CD1c-positive myeloid dendritic cell (primary cell): ENCODE measurements around the gene CRMP1.
"Not testable (repeated sequence)": the region's sequence is repeated elsewhere in the genome, so short reads cannot be mapped to it uniquely, and the experiment has no call there.

Source experiments
- DNase-seq: peaks from one replicate; pipeline ENCODE4 v3.0.0-alpha.2; 2016; ENCODE audit errors: extremely low spot score

The CRMP1 gene

DNA sequence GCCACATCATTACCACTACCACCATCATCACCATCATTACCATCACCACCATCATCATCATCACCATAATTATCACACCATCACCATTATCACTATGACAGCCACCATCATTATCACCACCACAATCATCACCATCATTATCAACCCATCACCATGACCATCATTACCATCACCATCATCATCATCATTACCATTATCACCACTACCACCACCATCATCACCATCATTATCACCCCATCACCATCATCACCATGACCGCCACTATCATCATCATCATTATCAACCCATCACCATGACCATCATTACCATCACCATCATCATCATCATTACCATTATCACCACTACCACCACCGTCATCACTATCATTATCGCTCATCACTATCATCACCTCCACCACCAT is 36.5 kb downstream of the CRMP1 start:
- not testable (repeated sequence) for DNase-seq

DNA sequence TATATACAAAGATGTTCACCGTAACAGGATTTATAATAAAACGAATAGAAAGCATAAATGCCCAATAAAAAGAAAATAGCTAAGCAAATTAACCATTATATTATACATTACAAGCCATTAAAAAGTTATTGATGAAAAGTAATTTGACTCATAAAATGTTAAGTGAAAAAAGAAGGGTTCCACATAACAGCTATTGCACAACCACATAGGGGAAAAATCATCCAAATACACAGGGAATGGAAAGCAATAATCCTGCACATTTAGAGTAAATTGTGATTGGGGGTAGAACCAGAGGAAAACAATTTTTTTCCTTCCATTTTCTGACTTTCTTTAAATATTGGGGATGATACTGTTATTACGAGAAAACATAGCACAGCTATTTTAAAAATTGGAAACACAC is 38.0 kb downstream of the CRMP1 start:
- DNase-seq, result no peak

DNA sequence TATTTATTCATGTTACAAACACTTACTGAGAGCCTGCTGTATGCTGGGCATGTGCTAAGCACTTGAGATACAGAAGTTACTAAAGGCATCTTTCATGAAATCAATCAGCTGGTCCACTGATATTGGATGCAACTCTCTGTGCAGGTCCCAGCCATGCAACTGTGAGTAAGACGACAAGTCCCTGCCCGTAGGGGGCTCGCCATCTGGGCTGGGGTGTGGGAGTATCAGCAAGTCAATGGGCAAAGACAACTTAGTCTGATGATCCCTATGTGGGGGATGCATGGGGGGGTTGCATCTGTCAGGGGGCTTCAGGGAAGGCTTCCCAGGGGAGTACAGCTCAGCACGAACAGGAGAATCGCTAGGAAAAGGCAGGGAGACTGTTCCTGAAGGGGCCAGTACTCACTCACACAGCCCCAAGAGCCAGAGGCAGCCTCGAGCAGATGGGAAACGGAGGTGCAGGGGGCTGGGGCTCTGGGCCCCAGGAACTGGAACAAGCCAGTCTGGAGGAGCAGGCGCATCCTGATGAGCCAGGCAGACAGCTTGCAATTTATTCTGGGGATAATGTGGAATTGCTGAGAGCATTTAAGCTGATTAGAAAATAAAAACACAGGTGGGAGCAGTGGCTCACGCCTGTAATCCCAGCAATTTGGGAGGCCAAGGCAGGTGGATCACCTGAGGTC is 40.2 kb downstream of the CRMP1 start:
- DNase-seq, result no peak

DNA sequence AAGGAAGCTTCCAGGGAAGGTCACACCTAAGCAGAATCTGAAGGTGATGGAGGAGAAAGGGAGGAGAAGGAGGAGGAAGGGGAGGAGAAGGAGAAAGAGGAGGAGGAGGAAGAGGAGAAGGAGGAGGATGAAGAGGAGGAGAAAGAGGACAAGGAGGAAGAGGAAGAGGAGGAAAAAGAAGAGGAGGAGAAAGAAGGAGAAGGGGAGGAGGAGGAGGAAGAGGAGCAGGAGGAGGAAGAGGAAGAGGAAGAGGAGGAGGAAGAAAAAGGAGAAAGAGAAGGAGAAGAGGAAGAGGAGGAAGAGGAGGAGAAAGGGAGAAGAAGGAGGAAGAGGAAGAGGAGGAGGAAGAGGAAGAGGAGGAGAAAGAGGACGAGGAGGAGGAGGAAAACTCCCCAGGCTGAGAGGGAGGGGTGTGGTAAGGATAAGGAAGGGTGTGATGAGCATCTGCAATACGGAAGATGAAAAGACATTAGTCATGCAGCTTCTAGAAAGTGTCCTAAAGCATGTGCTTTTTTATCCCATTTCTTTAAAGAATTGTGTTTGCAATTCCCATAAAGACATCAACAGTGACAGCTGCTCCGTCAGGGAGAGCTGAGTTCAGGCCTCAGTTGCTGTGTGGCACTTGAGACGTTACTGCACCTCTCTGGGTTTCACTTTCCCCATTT is 41.1 kb downstream of the CRMP1 start:
- no peak for DNase-seq

DNA sequence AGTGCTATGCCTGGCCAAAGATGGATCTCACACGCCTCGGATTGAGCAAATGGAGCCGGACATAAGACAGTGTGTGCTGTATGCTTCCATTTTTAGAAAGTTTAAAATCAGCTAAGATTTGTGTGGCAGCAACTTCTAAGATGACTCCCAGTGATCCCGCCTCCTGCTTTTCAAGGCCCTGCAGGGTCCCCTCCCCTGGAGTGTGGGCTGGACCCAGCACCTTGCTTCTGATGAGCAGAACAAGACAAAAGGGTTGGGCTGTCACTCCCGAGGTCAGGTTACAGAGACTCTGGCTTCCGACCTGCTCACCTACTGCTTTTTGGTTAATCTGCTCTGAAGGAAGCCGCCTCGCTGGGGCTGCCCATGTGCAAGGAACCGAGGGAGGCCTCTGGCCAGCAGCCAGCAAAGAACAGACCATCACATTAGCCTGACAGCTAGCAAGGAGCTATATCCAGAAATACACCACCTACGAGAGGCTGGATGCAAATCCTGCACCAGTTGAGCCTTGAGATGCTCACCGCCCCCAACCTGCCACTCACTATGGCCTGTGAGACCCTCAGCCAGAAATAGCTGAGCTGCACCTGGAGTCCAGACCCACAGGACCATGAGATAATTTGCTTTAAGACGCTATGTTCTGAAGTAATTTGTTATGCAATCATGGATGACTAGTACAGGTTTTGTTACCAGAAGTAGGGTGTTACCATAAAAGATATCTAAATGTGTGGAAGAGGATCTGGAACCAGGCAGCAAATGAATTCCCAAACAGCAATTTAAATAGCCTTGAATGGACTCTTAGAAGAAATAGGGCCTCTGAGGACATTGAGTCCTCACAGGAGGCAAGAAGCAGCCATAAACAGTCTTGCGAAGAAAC is 47.6 kb downstream of the CRMP1 start:
- no peak for DNase-seq

DNA sequence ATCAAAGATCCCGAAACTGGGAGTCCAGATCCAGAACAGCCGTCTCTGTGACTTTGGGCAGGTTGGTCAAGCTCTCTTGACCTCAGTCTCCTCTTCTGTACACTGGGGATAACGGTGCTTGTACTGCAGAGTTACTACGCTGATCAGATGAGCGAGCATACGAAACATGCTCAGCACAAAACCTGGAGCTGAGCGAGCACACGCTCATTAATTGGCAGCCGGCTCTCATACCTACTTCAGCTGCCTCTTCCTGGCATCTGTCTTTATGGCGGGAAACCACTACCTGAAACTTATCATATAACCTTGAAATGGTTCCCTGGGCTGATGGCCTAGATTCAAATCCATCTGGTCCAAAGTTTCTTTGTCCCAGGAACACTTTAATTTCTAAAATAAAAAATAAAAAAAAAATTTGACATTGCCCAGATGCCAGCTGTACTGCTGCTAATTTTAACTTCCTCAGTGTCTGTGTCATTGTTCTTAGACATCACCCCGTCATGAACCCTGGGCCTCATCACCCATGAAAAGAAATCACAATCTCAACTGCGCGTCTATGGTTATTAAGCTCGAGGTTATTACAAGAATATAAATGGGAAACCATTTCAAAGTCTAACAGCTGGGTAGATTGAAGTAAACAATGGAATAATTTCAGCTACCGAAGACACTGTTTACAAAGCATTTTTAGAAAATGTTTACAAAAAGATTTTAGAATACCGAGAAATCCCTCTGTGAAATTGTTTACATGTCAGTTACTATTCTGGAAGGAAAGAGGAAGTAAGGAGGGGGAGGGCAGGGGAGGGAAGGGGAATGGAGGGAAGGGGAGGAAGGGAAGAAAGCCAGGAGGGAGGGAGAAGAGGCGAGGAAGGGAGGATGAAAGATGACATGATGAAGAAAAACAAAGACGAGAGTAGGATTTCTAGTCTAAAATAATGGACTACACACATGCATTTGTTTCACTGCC is 49.0 kb downstream of the CRMP1 start:
- DNase-seq, result no peak

DNA sequence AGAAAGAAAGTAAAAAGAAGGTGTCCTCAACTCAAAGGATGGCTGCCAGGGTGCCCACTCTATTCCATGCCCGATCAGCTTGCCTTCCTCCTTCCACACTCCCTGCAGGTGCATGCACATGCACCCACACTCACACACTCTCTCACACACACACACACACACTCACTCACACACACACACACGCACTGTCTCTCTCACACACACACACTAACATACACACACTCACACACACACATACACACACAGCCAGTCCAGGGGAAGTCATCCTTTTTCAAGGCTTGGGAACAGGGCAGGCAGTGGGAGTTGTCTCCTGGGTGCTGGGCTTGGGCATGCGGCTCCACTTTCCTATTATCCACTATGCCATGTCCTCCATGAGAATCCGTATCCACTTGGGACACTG is 50.4 kb downstream of the CRMP1 start:
- DNase-seq, result no peak

DNA sequence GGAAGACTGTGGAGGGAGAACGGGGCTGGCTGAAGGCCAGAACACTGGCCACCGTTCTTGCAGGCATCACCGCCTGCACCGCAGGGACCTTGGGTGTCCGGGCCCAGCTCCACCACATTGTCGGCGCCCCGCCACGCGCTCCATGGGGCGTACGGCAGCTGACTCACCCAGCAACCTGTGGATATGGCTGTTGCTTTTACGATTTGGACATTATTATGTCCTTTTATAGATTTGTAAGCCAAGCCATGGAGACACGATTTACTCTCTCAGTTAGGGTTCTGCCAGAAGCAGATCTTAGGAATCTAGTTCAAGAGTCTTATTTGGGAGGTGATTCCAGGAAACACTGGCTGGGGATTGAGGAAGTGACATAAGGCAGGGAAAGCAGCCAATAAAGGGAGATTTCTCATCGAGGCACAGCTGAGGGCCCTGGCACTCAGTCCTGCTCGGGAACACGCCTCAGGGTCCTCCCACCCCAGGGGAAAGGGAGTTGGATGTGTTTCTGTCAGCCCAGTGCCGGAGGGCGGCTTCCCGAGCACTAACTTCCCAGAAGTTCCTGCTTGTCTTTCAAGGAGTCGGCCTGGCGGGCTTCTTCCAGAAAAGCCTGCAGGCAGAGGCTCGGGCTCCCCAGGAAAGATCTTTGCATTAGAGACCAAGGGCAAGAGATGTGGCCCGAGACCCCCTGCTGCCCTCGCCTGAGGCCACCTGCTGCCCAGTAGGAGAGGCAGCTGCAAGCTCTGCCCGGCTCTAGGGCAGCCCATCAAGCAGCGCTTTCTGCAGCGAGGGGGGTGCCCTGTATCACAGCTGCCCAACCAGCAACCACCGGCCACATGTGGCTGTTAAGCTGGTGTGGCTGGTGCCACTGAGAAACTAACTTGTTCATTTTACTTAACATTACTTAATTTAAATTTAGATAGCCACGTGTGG is 52.9 kb downstream of the CRMP1 start:
- no peak for DNase-seq

DNA sequence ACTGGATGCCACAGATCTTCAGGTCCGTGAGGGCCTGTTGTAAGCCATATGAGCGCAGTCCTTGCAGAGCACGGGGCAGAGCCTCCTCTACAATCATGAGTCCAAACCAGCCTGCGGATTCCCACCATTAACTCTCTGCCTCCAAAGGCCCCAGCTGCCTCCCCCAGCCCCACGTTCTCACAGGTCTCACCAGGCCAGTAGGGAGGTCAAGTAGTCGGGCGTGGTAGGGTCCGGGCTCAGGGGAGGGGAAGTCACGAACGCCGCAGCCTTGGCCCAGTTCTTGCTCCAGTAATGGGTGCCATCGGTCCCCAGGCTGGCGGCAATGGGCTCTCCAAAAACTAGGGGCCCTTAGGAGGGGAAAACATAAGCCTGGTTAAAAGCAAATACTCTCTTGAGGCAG is 53.6 kb downstream of the CRMP1 start:
- DNase-seq, result no peak

DNA sequence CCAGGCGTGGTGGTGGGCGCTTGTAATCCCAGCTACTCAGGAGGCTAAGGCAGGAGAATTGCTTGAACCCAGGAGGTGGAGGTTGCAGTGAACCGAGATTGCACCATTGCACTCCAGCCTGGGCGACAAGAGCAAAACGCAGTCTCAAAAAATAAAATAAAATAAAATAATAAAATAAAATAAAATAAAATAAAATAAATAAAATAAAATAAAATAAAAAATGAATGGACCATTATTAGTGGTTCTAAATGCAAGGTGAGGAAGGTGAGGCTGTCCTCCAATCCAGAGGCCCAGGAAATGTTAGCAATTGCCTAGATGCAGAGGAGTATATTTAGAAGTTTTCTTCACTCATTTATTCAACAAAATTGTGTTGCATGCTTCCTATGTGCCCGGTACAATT is 55.4 kb downstream of the CRMP1 start:
- not testable (repeated sequence) for DNase-seq

DNA sequence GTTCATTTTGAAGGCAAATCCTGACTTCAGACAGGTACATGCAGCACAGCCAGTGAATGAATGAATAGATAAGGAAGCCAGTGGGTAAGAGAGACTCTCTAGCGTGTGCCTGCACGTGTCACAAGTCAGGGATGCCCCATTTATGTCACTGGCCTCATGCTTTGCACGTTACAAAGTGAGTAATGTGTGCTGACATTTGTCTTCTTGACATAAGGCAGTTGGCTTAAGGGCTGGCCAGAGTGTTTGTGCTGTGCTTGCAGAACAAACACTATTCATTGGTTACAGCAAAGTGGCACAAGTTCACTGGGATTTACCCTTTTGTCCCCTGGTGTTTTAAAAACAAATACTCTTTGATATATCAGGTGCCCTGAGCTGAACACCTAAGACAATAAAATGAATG is 55.9 kb downstream of the CRMP1 start:
- DNase-seq, result no peak

DNA sequence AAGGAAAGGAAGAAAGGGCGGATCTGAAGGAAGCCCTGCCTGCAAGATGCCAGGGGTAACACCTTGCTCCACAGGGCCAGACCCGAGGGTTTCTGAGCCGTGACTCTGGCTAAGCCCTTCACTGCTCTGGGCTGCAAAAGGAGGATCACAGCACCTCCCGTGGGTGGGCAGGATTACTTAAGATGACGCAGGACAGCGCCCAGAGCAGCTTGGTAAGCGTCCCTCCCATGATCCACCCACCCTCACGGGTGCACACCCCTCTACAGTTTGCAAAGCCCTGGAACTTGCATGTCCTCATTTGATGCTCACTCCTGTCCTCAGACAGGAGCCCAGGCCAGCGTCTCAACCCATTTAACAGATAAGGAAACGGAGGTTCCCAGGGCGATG is 64.9 kb downstream of the CRMP1 start:
- DNase-seq, result no peak

DNA sequence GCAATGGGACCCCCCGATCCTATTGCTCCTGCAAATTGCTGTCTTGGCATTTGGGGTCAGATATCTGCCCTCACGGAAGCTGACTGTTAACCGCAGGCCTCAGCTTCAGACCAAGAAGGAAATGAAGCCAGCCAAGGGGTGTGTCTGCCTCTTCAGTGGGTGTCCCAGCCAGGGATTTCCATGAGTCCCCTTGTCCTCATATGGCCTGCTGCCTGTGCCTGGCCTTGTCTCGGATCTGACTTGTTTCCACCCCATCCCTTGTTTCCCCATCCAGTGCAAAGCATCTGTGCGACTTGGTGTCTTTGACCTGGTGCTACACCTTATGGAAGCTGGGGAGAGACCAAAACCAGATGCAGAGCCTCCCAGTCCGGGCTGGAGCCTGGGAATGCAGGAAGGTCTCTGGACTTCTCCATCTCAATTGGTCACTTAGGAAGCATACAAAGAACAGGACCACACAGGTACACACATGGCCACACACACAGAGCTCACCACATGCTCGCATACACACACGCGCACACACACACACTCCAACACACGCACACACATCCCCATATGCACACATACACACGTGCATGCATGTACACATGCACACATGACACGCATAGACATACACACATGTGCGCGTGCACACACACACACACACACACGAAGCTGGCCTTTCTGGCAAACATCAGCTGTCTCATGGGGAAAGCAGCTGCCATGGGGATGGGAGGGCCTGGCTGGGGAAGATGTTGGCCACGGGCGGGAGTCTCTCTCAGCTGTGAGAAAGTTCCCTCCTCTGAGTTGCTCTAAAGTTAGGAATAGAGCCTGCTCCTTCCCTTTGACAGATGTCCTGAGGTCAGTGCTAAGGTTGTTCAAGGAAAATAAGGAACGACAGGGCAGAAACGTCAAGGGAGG is 65.5 kb downstream of the CRMP1 start:
- DNase-seq, result no peak

DNA sequence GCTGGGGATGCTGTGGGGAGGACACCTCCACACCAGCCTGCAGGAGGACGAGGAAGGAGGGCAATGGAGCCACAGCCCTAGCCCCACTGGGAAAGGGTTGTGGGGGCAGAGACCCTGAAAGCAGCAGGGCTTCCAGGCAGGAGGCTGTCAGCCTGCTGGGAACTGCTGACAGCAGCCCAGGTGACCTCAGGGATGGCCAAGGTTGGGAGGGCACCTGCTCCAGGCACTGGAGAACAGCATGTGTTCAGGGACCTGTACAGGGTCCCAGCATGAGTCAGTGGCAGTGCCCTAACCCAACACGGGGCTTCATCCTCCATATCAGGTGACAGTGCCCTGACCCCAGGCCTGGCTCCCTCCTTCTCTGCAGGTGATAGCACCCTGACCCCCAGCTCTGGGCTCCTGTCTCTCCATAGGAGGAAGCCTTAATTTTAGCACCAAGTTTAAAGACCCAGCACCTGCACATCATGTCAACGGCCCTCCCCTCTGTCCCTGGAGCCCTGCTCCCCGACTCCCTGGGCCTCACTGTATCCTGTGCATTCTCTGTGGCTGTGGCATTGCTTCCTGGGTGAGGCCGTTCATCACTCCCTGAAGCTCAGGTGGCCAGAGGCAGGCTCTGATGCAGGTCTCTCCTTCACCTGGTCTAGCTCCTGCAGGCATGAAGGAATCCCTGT is 66.3 kb downstream of the CRMP1 start:
- DNase-seq, result no peak

DNA sequence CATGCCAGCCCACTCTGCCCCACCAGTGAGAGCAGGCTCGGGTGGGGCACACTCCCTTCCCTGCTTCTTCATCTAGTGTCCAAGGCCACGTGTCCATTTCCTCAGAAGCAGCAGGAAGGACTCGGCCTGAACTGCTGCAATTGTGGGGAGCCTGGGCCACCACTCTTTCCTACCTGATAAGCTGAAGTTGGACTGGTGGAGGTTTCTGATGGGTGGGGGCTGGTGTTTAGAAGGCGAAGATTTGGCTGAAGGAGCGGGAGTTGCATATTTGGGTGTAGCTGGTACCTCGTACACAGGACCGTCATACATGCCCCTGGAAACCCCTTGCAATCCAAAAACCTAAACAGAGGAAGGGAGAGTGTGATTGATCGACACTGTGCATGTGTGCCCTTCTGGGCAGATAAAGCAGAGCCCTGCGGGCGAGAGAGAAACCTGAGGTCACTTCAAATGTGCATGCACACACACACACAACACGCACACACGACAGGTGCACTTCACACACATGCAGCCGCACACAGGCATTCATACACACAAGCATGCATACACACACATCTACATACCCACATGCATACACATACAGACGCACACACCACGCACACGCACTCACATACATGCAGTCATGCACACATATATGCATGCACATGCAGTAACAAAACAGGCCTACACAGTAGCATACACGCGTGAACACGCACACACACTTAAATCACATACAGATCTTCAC is 67.4 kb downstream of the CRMP1 start:
- DNase-seq, result no peak

DNA sequence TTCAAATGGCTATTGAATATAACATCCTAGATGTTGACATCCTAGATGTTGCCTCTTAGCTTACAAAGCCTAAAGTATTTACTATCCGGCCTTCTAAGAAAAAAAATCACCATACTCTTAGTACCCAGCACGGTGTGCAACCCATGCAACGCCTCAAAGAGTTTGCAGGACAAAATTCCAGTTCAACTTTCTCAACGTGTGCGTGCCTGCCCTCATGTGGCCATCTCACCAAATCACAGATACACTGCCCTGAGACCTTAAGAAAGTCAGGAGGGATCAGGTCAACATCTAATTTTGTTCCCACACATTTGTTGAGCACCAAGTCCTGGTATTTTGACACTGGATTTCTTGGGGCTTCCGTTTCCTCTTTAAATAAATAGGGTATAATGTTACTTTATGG is 68.3 kb downstream of the CRMP1 start:
- no peak for DNase-seq

DNA sequence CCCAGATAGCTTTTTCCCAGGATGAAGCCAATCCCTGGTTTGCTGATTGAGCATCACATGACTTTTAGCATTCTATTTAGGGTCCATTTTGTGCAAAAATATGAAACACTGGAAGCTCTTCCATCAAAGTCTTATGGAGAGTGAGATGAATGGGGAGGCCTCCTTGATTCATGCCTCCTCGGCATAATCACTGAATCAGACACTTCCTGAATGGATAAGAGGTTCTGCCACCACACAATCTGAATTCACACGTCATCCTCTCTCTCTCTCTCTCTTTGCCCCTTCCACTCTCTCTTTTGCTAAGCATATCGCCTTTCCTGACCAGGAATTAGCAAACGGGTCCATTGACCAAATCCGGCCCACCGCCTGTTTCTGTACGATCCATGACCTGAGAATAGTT is 68.7 kb downstream of the CRMP1 start:
- no peak for DNase-seq

DNA sequence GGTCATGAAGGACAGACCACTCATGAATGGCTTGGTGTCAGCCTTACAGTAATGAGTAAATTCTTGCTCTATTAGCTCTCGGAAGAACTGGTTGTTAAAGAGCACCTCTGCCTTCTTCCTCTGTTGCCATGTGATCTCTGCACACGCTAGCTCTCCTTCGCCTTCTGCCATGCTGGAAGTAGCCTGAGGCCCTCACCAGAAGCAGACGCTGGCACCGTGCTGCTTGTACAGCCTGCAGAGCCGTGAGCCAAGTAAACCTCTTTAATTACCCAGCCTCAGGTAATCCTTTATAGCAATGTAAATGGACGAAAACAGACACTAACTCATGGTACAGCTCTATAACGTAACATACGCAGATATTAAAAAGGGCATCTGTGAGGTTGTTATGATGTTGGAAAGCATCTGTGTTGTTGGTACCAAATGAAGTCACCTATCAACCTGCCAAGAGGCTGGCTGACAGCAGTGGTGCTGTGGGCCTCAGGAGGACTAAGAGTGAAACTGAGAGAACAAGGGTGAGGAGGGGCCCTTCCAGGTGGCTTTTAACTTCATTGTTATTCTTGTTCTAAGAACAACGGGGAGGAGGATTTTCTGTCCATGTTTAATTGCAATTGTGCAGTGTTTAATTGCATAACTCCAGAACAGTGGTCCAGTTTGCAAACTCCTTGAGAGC is 69.2 kb downstream of the CRMP1 start:
- DNase-seq, result no peak
